Lung (tissue), 12 donors: ENCODE data around the gene ESPNL. TPM values are rescaled to one million over a fixed set of nuclear protein-coding genes. Genes with fewer than 3 reads are reported as not detected.

Experiments
- ATAC-seq: fragments of 200-7000 bp; cut with Tn5 transposase; one replicate; pipeline ENCODE4 v1.9.1; 2020; ENCODE audit warnings: moderate number of reproducible peaks; ENCODE audit not compliant: insufficient read depth, low FRiP score
- DNase-seq, 3 donors: peaks; one replicate each; pipeline ENCODE4 v3.0.0-alpha.2; 2013 to 2017
- H3K27ac ChIP-seq, 2 donors: one replicate each; pipeline ENCODE4 v1.5.1; 2013; ENCODE audit warnings: mild to moderate bottlenecking in 2 of 2, moderate library complexity in 2 of 2, control low read depth in 1 of 2, inconsistent platforms in 1 of 2, low read depth in 1 of 2, low read length in 1 of 2
- H3K27me3 ChIP-seq, 3 donors: one replicate each; pipeline ENCODE4 v1.5.1; 2013; ENCODE audit warnings: low read length in 2 of 3; ENCODE audit not compliant: control insufficient read depth in 3 of 3, insufficient read depth in 3 of 3
- H3K36me3 ChIP-seq, 4 donors: one replicate each; pipeline ENCODE4 v1.5.1; 2013; ENCODE audit warnings: low read length in 4 of 4, mild to moderate bottlenecking in 1 of 4, moderate library complexity in 1 of 4; ENCODE audit not compliant: control insufficient read depth in 4 of 4, insufficient read depth in 4 of 4
- H3K4me1 ChIP-seq, 5 donors: one replicate each; pipeline ENCODE4 v1.5.1; 2013; ENCODE audit warnings: low read length in 5 of 5, mild to moderate bottlenecking in 2 of 5, moderate library complexity in 1 of 5; ENCODE audit not compliant: control insufficient read depth in 5 of 5, insufficient read depth in 5 of 5
- H3K4me3 ChIP-seq: one replicate; pipeline ENCODE4 v1.5.1; 2013; ENCODE audit warnings: mild to moderate bottlenecking, control low read depth, moderate library complexity
- H3K9ac ChIP-seq, 2 donors: one replicate each; pipeline ENCODE4 v1.5.1; 2013; ENCODE audit warnings: low read length in 2 of 2, control low read depth in 1 of 2; ENCODE audit not compliant: insufficient read depth in 1 of 2
- H3K9me3 ChIP-seq, 4 donors: one replicate each; pipeline ENCODE4 v1.5.1; 2013; ENCODE audit warnings: low read length in 3 of 4, mild to moderate bottlenecking in 1 of 4, moderate library complexity in 1 of 4; ENCODE audit not compliant: control insufficient read depth in 4 of 4, insufficient read depth in 3 of 4
- WGBS, 2 donors: extraction: QIAGEN DNeasy Blood & Tissue Kit; methylation state at CpG; one replicate each; pipeline ENCODE4 v1.1.7; 2013; 5-methylcytosine and 5-hydroxymethylcytosine counted together
- polyA plus RNA-seq, 2 donors: library from polyadenylated mRNA; stranded (reverse); fragments of 200-250 nt; gene quantifications; one replicate each; pipeline ENCODE4 v1.2.1, GENCODE V29; 2013
- total RNA-seq, 2 donors: library from RNA; depleted of rRNA in 1 of 2; stranded (reverse); fragments of >200 nt in 1 of 2; gene quantifications; one replicate each; pipeline ENCODE4 v1.2.1, GENCODE V29; 2014 to 2021
- TF ChIP-seq, protein P1 (sequence below): IDR thresholded peaks from 2 replicates; pipeline ENCODE4 v1.5.1; 2012; ENCODE audit warnings: mild to moderate bottlenecking; ENCODE audit errors: control extremely low read depth, extremely low read depth
- donor health status: control.
- donor health status: control.
- donor health status: Bipolar disorder and iron deficiency.
- donor health status: healthy.
- donor health status: DM: yes; HTN: yes; CAD: no.

ESPNL gene
- total and polyA plus RNA-seq, 4 donors = 0.07 to 3.0 (median 1.2) TPM

DNA sequence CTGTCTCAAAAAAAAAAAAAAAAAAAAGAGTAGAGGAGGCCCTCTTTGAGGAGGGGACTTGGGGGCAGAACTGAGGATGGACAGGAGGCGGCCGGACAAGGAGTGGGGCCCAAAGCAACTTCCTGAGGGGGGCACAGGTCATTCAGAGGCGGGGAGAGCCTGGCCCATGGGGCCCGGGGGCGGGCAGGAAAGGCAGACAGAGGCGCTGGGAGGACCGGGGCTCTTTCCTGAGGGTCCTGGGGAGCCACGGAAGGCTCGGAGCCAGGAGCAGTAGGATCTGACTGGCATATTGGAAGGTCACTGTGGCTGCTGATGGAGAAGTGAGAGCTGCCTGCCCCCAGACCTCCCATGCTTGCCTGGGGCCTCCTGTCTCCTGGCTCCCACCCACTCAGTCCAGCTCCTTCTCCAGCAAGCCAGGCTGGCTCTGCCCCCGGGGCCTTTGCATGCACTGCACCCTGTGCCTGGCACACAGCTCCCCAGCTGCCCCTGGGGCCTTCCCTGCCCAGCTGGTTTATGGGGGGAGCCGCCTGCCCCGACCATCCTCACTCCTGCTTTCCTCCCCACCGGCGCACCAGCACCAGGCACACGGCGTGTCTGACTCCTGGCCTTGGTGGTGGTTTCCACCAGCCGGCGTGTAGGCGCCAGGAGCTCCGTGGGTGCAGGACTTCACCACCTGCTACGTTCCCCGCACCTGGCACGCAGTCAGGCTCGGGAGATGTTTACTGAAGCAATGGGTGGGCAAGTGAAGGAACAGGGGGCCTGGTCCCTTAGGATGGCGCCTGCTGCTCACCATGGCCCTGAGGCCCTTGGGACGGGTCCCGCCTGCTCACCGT is 5.6 kb downstream of the ESPNL start:
- Histone ChIP-seq H3K27ac (no peak overlapping the region), H3K36me3 (no peaks in the 10 kb centered on the region), H3K27me3 (no peaks in the 10 kb centered on the region), H3K4me1 (peaks cover 0 to 4% (median 0%) of the 10 kb centered on the region in 5 donors), H3K4me3 (no peak overlapping the region), H3K9ac (no peak overlapping the region), H3K9me3 (no peaks in the 10 kb centered on the region)
- no peak for DNase-seq
- TF ChIP-seq, protein P1, sequence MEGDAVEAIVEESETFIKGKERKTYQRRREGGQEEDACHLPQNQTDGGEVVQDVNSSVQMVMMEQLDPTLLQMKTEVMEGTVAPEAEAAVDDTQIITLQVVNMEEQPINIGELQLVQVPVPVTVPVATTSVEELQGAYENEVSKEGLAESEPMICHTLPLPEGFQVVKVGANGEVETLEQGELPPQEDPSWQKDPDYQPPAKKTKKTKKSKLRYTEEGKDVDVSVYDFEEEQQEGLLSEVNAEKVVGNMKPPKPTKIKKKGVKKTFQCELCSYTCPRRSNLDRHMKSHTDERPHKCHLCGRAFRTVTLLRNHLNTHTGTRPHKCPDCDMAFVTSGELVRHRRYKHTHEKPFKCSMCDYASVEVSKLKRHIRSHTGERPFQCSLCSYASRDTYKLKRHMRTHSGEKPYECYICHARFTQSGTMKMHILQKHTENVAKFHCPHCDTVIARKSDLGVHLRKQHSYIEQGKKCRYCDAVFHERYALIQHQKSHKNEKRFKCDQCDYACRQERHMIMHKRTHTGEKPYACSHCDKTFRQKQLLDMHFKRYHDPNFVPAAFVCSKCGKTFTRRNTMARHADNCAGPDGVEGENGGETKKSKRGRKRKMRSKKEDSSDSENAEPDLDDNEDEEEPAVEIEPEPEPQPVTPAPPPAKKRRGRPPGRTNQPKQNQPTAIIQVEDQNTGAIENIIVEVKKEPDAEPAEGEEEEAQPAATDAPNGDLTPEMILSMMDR = no peak
- WGBS, 2 donors = 90 to 91% methylated on average over 28 of the region's 28 CpGs
- ATAC-seq = no peak

DNA sequence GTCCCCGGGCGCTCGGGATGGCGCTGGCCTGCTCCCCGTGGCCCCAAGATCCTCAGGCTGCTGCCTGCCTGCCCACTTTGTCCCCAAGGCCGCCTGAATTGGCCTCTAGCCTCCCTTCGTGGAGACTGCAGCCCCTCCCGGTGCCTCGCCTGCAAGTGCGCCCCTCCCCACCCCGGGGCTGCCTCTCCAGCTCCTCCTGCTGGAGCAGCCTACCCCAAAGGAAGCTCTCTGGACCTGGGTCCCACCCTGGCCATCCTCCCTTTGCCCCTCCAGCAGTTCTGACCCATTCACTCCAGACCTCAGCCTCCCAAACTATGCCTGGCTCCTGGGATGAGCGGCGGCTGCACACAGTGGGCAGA is 6.2 kb downstream of the ESPNL start:
- ATAC-seq (no peak), DNase-seq (no peak)
- Histone ChIP-seq H3K9ac (no peak overlapping the region), H3K27ac (no peak overlapping the region), H3K4me3 (no peak overlapping the region), H3K9me3 (peaks cover 0 to 2% (median 0%) of the 10 kb centered on the region in 4 donors), H3K4me1 (peaks cover 0 to 4% (median 0%) of the 10 kb centered on the region in 5 donors), H3K36me3 (no peaks in the 10 kb centered on the region), H3K27me3 (no peaks in the 10 kb centered on the region)
- TF ChIP-seq, protein P1 = no peak
- WGBS, 2 donors = 85 to 86% methylated on average over 13 of the region's 13 CpGs

DNA sequence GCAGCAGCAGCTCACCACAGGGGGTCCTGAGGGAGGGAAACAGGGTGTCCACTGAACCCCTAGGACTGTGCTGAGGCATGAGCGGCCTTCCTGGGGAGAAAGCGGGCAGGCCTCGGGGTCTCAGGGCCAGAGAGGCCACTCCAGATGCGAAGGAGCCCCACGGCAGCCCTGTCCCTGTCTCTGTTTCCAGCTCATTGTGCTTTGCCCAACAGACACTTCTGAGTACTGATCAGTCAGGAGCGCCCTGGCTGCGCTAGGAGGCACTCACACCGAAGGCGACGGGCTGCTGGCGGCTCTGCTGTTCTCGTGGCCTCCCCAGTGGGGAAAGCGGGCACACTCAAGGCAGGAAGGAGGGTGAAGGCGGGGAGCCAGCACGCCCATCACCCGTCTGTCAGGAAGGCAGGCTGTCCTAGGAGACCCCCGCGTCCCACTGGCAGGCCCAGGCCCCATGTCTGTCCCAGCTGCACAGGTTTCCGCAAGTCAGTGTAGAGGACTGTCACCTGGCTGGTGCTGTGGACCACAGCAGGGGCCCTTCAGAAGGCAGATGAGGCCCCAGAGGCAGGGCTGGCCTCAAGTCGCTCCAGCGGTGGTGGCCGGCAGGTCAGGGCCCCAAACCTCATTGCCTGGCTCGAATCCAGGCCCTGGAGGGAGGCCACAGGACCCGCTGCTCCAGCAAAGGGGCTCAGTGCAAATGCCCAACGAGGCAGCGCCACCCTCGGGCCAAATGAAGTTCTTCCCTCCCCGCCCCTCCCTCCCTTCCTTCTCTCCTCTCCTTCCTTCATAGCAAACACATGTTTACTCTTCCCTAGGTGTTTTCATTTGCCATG is 6.8 kb downstream of the ESPNL start:
- WGBS, 2 donors = 80 to 83% methylated on average over 27 to 28 of the region's 28 CpGs
- H3K9me3 ChIP-seq = peaks cover 0 to 2% (median 0%) of the 10 kb centered on the region in 4 donors
- H3K27me3 ChIP-seq = no peaks in the 10 kb centered on the region
- H3K4me3 ChIP-seq = no peak overlapping the region
- no peak overlapping the region for H3K9ac ChIP-seq
- H3K4me1 ChIP-seq = peaks cover 0 to 4% (median 0%) of the 10 kb centered on the region in 5 donors
- TF ChIP-seq, protein P1 = no peak
- ATAC-seq (no peak), DNase-seq (peak in 1 of 3 donors; percentile 6)
- H3K27ac ChIP-seq = no peak overlapping the region
- no peaks in the 10 kb centered on the region for H3K36me3 ChIP-seq
